Measurements from ENCODE around the gene INTS11.

- TF ChIP-seq POLR2A (IDR thresholded peaks at IDR 0.05; ENCODE audit: control extremely low read depth in 1 of 2, low read depth in 2 of 2, low read length in 2 of 2) (no peak), POLR2AphosphoS5 (IDR thresholded peaks at IDR 0.05; ENCODE audit: low read depth, low read length) (no peak), CBX8 (IDR thresholded peaks at IDR 0.05; ENCODE audit: borderline replicate concordance, low read depth, low read length) (no peak)
- TF ChIP-seq, protein P1, sequence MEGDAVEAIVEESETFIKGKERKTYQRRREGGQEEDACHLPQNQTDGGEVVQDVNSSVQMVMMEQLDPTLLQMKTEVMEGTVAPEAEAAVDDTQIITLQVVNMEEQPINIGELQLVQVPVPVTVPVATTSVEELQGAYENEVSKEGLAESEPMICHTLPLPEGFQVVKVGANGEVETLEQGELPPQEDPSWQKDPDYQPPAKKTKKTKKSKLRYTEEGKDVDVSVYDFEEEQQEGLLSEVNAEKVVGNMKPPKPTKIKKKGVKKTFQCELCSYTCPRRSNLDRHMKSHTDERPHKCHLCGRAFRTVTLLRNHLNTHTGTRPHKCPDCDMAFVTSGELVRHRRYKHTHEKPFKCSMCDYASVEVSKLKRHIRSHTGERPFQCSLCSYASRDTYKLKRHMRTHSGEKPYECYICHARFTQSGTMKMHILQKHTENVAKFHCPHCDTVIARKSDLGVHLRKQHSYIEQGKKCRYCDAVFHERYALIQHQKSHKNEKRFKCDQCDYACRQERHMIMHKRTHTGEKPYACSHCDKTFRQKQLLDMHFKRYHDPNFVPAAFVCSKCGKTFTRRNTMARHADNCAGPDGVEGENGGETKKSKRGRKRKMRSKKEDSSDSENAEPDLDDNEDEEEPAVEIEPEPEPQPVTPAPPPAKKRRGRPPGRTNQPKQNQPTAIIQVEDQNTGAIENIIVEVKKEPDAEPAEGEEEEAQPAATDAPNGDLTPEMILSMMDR (IDR thresholded peaks at IDR 0.05; ENCODE audit: control extremely low read depth in 1 of 3, insufficient read depth in 1 of 3, low read depth in 1 of 3, low read length in 3 of 3): peak in 1 of 3 experiments; percentile 8; a peak in 1 of 4 replicates
Measured at GRCh38 chr1:1334835-1335234, 10.4 kb upstream of the INTS11 start.

Measured in H1 (cell line).